Right cardiac atrium (tissue), 5 donors: Measurements from ENCODE around the gene PRMT9. TPM values are rescaled to one million over a fixed set of nuclear protein-coding genes. Genes with fewer than 3 reads are reported as not detected.

ENCODE experiments used
- ATAC-seq, 2 donors: fragments of 200-7000 bp; cut with Tn5 transposase; one replicate each; pipeline versions ENCODE4 v1.8.0 to v1.9.1; 2020; ENCODE audit warnings: moderate library complexity in 2 of 2, mild to moderate bottlenecking in 1 of 2
- DNase-seq, 3 donors: peaks; one replicate each; pipeline ENCODE4 v3.0.0-alpha.2; 2020
- H3K27ac ChIP-seq: one replicate; pipeline ENCODE4 v1.5.1; 2013; ENCODE audit warnings: mild to moderate bottlenecking, low read length, control low read depth, moderate library complexity
- H3K27me3 ChIP-seq: one replicate; pipeline ENCODE4 v1.6.1; 2013; ENCODE audit not compliant: control insufficient read depth, insufficient read depth
- H3K4me1 ChIP-seq: one replicate; pipeline ENCODE4 v1.6.1; 2013; ENCODE audit warnings: low read length; ENCODE audit not compliant: control insufficient read depth, insufficient read depth
- H3K4me3 ChIP-seq: one replicate; pipeline ENCODE4 v1.5.1; 2013; ENCODE audit warnings: low read length, control low read depth
- H3K9me3 ChIP-seq: one replicate; pipeline ENCODE4 v1.6.1; 2013; ENCODE audit warnings: low read length; ENCODE audit not compliant: control insufficient read depth
- WGBS: extraction: QIAGEN DNeasy Blood & Tissue Kit; methylation state at CpG from one replicate; pipeline ENCODE4 v1.1.7; 2013; 5-methylcytosine and 5-hydroxymethylcytosine counted together
- intact Hi-C, 4 donors: fragments of 100-400 bp; cut with DNase I; formaldehyde crosslinking; loops; one replicate each; pipeline versions ENCODE4 v1.11.0 to v1.14.0; 2022 to 2023
- polyA plus RNA-seq: library from polyadenylated mRNA; stranded (reverse); fragments of 200-250 nt; gene quantifications from one replicate; pipeline ENCODE4 v1.2.3, GENCODE V29; 2013
- total RNA-seq, 4 donors: library from RNA; stranded (reverse); fragmentation: NEBNext Ultra II Directional; extraction: Animal tissue kit (Norgen Biotek cat#: 25700); gene quantifications; one replicate each; pipeline ENCODE4 v1.2.1, GENCODE V29; 2021
- donor health status: healthy with polysubstance abuse.
- donor health status: DM: no; HTN: yes; CAD: no.
- donor health status: DM: no; HTN: no; CAD: no.
- donor health status: DM: no; HTN: yes; CAD: no; lungs with severe emphysema.
- donor health status: DM: yes; HTN: yes; CAD: no.

The PRMT9 gene
- total and polyA plus RNA-seq, 5 donors, result 4.9 to 7.1 (median 6.1) TPM

GRCh38 chr4:147638942-147639341 lies 45.0 kb downstream of the PRMT9 start:
- intact Hi-C loops, result no loop called here
- H3K4me3 ChIP-seq, result no peak overlapping the region
- DNase-seq, result no peak
- peaks cover 3% of the 10 kb centered on the region for H3K4me1 ChIP-seq
- H3K9me3 ChIP-seq, result no peaks in the 10 kb centered on the region
- H3K27ac ChIP-seq, result no peak overlapping the region
- no peaks in the 10 kb centered on the region for H3K27me3 ChIP-seq
- WGBS, result 72% methylated on average over 2 of the region's 2 CpGs
- ATAC-seq, result no peak

DNA sequence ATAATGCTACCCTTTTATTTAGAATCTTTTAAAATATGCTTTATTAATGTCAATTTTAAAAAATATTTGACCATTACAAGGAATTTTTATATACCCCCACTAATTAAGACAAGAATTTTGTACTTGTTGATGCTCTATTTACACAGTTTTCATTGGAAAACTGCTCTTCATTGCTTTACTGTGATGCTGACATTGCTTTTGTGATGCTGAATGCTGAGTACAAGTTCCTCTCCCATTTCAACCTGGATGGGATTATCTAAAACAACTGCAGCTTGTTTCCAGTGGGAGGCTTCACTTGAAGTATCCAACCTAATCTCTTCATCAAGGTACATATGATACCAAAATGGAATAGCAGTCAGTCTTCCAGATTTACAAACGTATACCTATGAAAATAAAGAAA lies 45.6 kb downstream of the PRMT9 start:
- ATAC-seq, result no peak

DNA sequence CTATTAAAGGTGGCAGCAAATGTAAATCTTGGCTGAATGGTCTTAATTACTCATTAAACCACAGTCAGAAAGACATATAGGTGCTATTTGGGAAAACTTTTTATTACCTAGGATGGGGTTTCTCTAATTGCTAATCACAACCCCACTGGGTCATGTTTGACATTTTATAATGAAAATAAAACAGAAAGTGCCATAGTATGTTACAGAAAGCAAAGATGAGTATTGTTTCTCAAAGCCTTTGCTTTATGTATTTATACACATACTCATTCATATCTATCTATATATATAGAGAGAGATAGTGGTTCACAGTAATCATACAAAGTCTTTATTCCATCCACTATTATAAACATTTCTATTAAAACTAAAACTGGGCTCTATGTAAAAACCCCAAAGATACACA lies 48.6 kb downstream of the PRMT9 start:
- Histone ChIP-seq H3K4me1 (no peaks in the 10 kb centered on the region), H3K27me3 (no peaks in the 10 kb centered on the region), H3K4me3 (no peak overlapping the region), H3K27ac (no peak overlapping the region), H3K9me3 (no peaks in the 10 kb centered on the region)
- DNase-seq (no peak), ATAC-seq (no peak)
- intact Hi-C loops, result no loop called here

More for the DNA sequence above, 45.6 kb downstream of the PRMT9 start:
- no peak for DNase-seq
- Histone ChIP-seq H3K4me1 (peaks cover 1% of the 10 kb centered on the region), H3K9me3 (no peaks in the 10 kb centered on the region), H3K27me3 (no peaks in the 10 kb centered on the region), H3K27ac (no peak overlapping the region), H3K4me3 (no peak overlapping the region)
- 68% methylated on average over 1 of the region's 1 CpG for WGBS
- intact Hi-C loops, result no loop called here

GRCh38 chr4:147633643-147634042 lies 50.3 kb downstream of the PRMT9 start:
- Histone ChIP-seq H3K4me3 (no peak overlapping the region), H3K9me3 (no peaks in the 10 kb centered on the region), H3K27me3 (no peaks in the 10 kb centered on the region), H3K27ac (no peak overlapping the region), H3K4me1 (no peaks in the 10 kb centered on the region)
- ATAC-seq (no peak), DNase-seq (no peak)
- intact Hi-C loops, result no loop called here
- 91% methylated on average over 1 of the region's 1 CpG for WGBS

DNA sequence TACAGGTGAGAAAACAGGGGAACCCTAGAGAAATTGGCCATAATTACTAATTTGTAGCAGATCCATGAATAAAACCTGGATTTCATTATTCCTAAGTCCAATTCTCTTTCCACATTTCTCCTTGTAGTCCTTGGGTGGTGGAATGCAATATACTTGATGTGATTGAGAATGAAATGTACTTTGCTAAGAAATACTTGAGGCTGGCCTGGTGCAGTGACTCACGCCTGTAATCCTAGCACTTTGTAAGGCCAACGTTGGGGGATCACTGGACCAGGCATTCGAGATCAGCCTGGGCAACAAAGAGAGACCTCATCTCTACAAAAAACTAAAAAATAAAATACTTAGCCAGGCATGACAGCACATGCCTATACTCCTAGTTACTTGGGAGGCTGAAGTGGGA lies 50.9 kb downstream of the PRMT9 start:
- intact Hi-C loops, result no loop called here
- Histone ChIP-seq H3K27me3 (no peaks in the 10 kb centered on the region), H3K4me1 (no peaks in the 10 kb centered on the region), H3K27ac (no peak overlapping the region), H3K9me3 (no peaks in the 10 kb centered on the region), H3K4me3 (no peak overlapping the region)
- 92% methylated on average over 3 of the region's 3 CpGs for WGBS
- no peak for DNase-seq
- ATAC-seq, result no peak

DNA sequence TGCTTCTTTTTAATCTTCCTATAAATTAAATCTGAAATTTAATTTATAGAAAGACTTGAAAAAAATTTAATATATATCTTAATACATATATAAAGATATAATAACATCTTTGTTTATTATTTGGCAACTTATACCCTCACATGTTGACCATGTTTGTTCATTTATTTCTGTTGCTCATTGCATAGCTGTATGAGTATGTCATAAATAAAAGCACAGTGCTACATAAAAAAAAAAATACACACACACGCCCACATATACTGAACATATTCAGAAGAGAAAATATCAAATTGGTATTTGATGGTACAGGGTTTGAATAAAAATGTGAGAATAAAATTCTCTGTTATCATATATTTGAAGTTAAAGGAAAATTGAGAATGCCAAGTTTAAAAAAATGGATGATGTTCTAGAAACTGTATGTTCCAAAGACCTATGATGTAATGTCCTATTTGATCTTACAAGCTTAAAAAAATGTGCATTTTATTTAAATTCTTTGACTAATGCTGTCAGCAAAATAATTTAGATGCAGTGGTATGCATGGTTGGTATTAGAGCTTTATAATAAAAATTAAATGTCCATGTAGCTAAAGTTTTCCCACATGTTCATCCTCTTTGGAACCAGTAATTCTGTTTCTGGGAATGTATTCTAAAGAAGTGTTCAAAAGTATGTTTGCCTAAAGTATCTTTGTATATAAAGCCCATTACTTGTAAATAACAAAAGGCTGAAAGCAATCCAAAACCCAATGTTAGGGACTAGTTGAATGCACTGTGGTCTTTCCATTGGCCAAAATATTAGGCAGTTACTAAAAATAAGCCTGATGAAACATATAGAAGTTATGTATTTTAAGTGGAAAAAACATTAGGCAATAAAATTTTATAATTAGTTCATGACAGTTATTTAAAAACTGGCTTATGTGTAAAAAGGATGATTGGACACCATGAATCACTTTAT lies 53.9 kb downstream of the PRMT9 start:
- DNase-seq, result no peak
- no peak for ATAC-seq
- H3K4me1 ChIP-seq, result no peaks in the 10 kb centered on the region
- H3K4me3 ChIP-seq, result no peak overlapping the region
- WGBS, result 89% methylated on average over 1 of the region's 1 CpG
- H3K27ac ChIP-seq, result no peak overlapping the region
- H3K9me3 ChIP-seq, result no peaks in the 10 kb centered on the region
- no peaks in the 10 kb centered on the region for H3K27me3 ChIP-seq
- intact Hi-C loops, result no loop called here

DNA sequence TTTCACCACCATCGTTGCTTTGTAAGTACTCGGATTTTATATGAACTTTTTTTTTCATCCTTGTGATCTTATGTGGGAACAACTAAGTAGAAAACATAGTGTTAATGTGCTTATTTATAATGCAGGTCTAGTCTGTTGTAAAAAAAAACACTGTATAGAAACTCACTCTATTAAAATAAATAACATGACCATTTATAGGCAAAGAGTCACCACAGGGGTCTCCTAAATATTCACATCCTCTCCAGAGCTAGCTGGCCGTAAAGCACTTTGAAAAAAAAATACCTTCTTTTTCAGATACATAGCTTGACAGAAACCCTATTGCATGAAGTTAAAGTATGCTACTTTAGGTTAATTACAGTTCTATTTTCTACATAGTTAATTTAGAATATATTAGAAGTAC lies 55.5 kb downstream of the PRMT9 start:
- WGBS, result 72% methylated on average over 3 of the region's 3 CpGs
- H3K4me1 ChIP-seq, result no peaks in the 10 kb centered on the region

DNA sequence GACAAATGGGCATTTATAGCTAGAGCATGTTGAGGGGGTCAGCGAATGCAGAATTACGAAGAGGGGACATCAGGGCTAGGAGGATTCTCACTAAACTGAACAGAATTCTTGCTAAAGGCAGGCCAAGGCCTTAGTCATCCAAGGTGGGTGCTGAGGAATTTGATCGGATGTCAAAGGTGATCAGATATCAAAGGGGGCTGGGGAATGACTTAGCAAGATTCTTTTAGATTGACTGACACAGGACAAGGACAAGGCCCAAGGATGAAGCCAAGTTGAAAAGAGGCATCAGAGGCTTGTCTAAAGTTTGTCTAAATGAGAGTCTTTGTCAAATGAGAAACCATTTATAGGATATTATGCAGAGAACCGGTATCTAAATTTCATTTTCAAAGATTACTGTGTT lies 57.1 kb downstream of the PRMT9 start:
- intact Hi-C loops, result no loop called here

More for the DNA sequence above, 55.5 kb downstream of the PRMT9 start:
- Histone ChIP-seq H3K27ac (no peak overlapping the region), H3K9me3 (no peaks in the 10 kb centered on the region), H3K4me3 (no peak overlapping the region), H3K27me3 (no peaks in the 10 kb centered on the region)
- ATAC-seq (no peak), DNase-seq (no peak)
- intact Hi-C loops, result no loop called here

DNA sequence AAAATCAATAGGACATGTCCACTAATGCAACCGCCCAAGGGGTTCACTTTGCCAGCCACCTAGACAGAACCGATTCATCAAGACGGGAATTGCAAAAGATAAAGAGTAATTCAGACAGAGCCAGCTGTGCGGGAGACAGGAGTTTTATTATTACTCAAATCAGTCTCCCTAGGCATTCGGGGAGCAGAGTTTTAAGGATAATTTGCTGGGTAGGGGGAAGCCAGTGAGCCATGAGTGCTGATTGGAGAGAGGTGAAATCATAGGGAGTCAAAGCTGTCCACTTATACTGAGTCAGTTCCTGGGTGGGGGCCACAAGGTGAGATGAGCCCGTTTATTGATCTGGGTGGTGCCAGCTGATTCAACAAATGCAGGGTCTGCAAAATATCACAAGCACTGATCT lies 58.2 kb downstream of the PRMT9 start:
- H3K27ac ChIP-seq, result no peak overlapping the region
- intact Hi-C loops, result no loop called here
- ATAC-seq, result no peak
- peaks cover 5% of the 10 kb centered on the region for H3K4me1 ChIP-seq
- H3K4me3 ChIP-seq, result no peak overlapping the region
- 85% methylated on average over 6 of the region's 6 CpGs for WGBS
- no peak for DNase-seq
- H3K27me3 ChIP-seq, result no peaks in the 10 kb centered on the region
- no peaks in the 10 kb centered on the region for H3K9me3 ChIP-seq

More for the DNA sequence above, 57.1 kb downstream of the PRMT9 start:
- Histone ChIP-seq H3K27me3 (no peaks in the 10 kb centered on the region), H3K9me3 (no peaks in the 10 kb centered on the region), H3K4me3 (no peak overlapping the region), H3K4me1 (peaks cover 2% of the 10 kb centered on the region), H3K27ac (no peak overlapping the region)
- no peak for ATAC-seq
- WGBS, result 98% methylated on average over 4 of the region's 4 CpGs
- DNase-seq, result no peak

GRCh38 chr4:147620315-147620714 lies 63.6 kb downstream of the PRMT9 start:
- intact Hi-C loops, result no loop called here
- Histone ChIP-seq H3K27ac (no peak overlapping the region), H3K27me3 (no peaks in the 10 kb centered on the region), H3K4me1 (peaks cover 5% of the 10 kb centered on the region), H3K9me3 (no peaks in the 10 kb centered on the region), H3K4me3 (no peak overlapping the region)
- ATAC-seq, result no peak
- whole genome bisulfite sequencing, result 83% methylated on average over 2 of the region's 2 CpGs
- DNase-seq, result no peak

DNA sequence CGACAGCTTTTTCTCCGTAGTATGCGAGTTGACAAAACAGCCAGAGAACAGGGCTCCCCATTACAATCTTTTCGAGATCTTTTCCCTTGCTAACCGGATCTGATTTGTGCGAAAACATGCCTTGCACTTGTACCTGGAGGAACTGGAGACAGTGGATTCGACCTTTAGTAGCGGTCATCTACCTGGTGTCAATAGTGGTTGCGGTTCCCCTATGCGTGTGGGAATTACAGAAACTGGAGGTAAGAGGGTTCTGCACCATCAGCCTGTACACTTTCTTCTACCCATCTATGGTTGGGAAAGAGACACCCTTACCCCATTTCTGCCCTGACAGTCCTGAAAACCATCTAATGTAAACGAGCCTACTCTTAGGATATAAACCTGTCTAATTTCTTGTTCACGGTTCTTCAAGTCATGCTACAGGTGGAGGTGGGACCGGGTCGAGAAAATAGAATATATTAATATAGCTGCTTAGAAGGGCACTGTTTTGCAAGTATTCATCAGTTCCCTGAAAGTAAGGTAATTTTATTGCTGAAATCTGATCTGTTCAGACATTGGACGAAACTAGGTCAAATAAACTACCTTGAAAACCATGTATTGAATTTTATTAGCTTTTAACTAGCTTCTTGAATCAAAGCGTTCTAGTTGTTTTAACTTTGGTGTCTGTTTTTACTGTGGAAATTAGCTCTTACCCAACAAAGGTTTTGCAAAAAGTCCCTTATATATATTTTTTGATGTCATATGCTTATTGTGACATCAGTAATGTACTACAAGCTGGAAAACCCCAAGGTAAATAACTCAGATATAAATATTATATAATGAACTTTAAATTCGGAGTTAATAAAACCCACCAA lies 65.9 kb downstream of the PRMT9 start:
- H3K27ac ChIP-seq, result peak overlapping the region; percentile 51
- H3K27me3 ChIP-seq, result no peaks in the 10 kb centered on the region
- no peaks in the 10 kb centered on the region for H3K9me3 ChIP-seq
- intact Hi-C loops, result no loop called here
- peak in 1 of 2 donors; percentile 7 for ATAC-seq
- H3K4me1 ChIP-seq, result peaks cover 5% of the 10 kb centered on the region
- peak overlapping the region; percentile 81 for H3K4me3 ChIP-seq
- no peak for DNase-seq
- WGBS, result 17% methylated on average over 17 of the region's 17 CpGs
